Fibroblast of the aortic adventitia (primary cell): Measurements from ENCODE around the gene GLB1L3. TPM values are rescaled to one million over a fixed set of nuclear protein-coding genes. Genes with fewer than 3 reads are reported as not detected.

Source experiments
- DNase-seq: peaks from one replicate; pipeline ENCODE4 v3.0.0-alpha.2; 2010; ENCODE audit warnings: low read depth
- H3K4me3 ChIP-seq: 2 replicates; pipeline ENCODE4 v1.5.1; 2011; ENCODE audit warnings: low read depth, mild to moderate bottlenecking, control low read depth, low read length, moderate library complexity
- total RNA-seq: library from RNA; depleted of rRNA; stranded (reverse); fragments of >200 nt; gene quantifications from 2 replicates; pipeline ENCODE4 v1.2.3, GENCODE V29; 2012; ENCODE audit warnings: low replicate concordance
- TF ChIP-seq, protein P1 (sequence below): IDR thresholded peaks from 2 replicates; pipeline ENCODE4 v1.5.1; 2011; ENCODE audit warnings: mild to moderate bottlenecking, low read length, control low read depth, inconsistent platforms; ENCODE audit not compliant: insufficient read depth

Gene GLB1L3
- total RNA-seq, 1 donor = not detected

DNA sequence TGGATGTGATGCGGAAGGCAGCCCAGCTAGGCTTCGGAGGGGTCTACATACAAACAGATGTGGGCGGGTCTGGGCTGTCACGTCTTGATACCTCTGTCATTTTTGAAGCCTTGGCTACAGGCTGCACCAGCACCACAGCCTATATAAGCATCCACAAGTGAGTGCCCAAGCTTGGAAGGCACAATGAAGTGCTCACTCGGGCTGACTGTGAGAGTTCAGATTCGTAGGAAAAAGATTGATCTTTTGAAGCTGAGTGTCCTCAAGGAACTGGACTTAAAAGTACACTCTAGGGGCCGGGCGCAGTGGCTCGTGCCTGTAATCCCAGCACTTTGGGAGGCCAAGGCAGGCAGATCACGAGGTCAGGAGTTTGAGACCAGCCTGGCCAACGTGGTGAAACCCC is 19.1 kb upstream of the GLB1L3 start:
- TF ChIP-seq, protein P1, sequence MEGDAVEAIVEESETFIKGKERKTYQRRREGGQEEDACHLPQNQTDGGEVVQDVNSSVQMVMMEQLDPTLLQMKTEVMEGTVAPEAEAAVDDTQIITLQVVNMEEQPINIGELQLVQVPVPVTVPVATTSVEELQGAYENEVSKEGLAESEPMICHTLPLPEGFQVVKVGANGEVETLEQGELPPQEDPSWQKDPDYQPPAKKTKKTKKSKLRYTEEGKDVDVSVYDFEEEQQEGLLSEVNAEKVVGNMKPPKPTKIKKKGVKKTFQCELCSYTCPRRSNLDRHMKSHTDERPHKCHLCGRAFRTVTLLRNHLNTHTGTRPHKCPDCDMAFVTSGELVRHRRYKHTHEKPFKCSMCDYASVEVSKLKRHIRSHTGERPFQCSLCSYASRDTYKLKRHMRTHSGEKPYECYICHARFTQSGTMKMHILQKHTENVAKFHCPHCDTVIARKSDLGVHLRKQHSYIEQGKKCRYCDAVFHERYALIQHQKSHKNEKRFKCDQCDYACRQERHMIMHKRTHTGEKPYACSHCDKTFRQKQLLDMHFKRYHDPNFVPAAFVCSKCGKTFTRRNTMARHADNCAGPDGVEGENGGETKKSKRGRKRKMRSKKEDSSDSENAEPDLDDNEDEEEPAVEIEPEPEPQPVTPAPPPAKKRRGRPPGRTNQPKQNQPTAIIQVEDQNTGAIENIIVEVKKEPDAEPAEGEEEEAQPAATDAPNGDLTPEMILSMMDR = no peak
- H3K4me3 ChIP-seq = no peak overlapping the region
- no peak for DNase-seq

DNA sequence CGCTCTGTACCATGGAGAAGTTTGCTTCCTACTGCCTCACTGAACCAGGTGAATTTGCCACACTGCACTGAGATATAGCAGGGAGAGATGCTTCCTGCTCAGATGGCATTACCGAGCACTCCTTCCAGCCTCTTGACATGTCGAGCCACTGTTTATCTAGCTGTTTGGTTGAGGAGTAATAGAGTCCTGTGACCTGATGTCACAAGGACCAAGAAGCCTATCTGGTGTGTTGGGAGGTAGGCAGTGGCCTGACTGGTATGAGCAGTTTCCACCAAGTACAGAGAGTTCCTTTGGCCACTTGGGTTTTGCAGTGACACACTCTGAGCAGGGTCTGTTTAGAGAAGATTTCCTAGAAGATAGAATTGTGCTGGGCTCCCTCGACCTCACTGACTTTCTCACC is 17.6 kb upstream of the GLB1L3 start:
- DNase-seq = no peak
- no peak overlapping the region for H3K4me3 ChIP-seq
- TF ChIP-seq, protein P1 = no peak

DNA sequence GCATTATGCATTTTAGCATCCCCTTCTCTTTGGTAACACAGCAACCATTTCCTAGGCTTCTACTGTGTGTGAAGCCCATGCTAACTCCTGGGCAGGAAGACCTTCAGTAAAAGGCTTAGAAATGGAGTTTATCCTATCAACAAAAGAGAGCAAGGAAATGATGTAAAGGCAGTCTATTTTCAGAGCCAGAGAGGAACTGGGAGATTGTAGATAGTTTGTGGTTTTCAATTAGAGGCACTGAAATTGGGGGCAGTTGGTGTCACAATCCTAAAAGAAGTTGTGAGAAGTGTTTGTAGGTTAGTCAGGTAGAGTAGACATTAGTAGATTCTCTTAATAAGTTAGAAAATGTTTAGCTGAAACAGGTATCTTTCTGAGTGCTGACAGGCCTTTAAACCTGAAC is 15.7 kb upstream of the GLB1L3 start:
- TF ChIP-seq, protein P1 = no peak
- DNase-seq = no peak
- no peak overlapping the region for H3K4me3 ChIP-seq

DNA sequence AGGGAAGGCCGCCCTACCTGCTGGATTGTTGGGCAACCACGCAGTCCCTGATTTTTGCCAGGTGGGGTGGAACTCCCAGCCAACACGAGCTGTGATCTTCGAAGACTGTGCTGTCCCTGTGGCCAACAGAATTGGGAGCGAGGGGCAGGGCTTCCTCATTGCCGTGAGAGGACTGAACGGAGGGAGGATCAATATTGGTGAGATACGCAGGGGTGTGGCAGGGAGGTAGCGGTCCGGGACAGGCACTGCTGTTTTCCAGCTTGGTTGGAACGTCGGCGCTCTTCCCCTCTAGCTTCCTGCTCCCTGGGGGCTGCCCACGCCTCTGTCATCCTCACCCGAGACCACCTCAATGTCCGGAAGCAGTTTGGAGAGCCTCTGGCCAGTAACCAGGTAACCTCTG is 15.2 kb upstream of the GLB1L3 start:
- DNase-seq = no peak
- TF ChIP-seq, protein P1 = no peak
- H3K4me3 ChIP-seq = no peak overlapping the region

DNA sequence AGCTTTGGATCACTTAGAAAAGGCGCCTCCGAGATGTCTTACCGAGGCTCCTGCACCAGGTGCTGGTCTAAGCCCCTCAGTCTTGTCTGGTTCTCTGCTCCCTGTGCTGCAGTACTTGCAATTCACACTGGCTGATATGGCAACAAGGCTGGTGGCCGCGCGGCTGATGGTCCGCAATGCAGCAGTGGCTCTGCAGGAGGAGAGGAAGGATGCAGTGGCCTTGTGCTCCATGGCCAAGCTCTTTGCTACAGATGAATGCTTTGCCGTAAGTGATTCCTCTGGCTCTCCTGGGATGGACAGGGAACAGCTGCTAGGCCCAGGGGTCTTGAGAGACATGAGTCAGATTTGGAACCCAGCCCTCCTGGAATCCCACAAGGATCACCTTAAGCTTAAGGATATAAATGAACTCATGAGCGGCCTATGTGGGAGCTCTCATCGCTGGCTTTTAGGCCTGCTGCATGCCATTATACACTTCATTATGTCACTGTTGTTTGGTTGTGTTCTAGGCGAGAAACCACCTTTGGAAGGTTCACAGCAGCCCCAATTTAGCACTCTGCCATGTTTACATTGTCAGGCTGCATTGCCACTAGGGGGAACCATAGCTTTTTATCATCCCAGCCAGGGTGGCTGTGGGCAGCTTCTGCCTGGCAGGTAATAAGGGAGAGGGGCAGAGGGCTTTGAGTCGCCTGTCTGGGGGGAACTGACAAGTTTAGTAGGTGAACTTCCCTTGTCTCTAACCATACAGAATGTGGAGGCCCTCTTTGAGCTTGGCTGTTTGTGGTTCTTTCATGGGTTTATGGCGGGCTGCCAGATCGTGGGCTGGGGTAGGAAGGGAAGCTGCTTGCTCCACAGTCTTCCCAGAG is 14.3 kb upstream of the GLB1L3 start:
- DNase-seq = peak; percentile 11
- TF ChIP-seq, protein P1 = peak; percentile 46
- no peak overlapping the region for H3K4me3 ChIP-seq

DNA sequence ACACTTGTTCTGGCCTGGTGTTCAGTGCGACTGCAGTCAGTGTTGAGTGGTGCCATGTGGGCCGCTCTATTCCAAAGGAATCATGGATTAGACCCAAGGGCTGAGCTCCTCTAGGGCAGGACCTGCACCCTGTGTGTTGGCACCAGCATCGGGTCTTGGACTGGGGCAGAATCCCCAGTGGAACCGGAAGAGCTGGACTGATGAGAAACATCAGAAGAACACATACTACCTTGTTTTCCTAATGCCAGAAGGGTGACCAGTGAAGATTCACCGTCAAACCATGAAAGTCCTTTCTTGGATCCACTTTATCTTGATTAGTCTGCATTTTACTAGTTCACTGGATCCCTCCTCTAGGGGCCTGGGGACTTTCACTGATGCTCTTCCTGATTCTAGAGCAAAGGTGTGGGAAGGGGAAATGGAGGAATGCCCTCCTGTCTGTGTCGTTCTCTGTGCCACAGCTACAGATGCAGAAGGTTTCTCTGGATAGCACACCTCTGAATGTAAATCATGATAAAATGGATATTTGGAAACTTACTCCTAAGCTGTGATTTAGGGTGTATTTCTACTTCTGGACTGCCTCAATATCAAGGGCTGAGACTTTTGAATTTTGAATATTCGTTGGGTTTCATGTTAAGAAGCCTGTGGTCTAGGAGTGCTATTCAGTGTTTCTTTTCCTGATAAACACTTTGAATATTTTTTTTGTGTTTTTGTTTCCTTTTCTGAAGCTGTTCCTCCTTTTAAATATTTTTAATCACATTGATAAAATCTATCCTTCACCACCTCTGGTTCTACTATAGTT is 11.0 kb upstream of the GLB1L3 start:
- no peak overlapping the region for H3K4me3 ChIP-seq
- TF ChIP-seq, protein P1 = no peak
- no peak for DNase-seq
